Pancreas (tissue), 10 donors: Measurements from ENCODE around the gene RNU7-1. TPM values are rescaled to one million over a fixed set of nuclear protein-coding genes. Genes with fewer than 3 reads are reported as not detected.
A peak's percentile ranks its signal among the peaks of the same experiment; 100 is the strongest.

Source experiments
- ATAC-seq, 4 donors: fragments of 200-7000 bp; cut with Tn5 transposase; one replicate each; pipeline versions ENCODE4 v1.8.0 to v1.9.1; 2020; ENCODE audit warnings: mild to moderate bottlenecking in 4 of 4, moderate library complexity in 4 of 4
- DNase-seq, 6 donors: peaks; one replicate each; pipeline ENCODE4 v3.0.0-alpha.2; 2020
- FAIRE-seq: peaks from 2 replicates; lab custom pipeline; 2012; peaks lifted over from hg19 to GRCh38; lab: Jason Lieb, UNC
- H3K27ac ChIP-seq, 4 donors: fragments of 200-600 bp; sonication (generic); 1 replicate in 3 of 4; 2 replicates in 1 of 4; pipeline versions ENCODE4 v1.5.0 to v1.8.0; 2020
- H3K27me3 ChIP-seq, 4 donors: fragments of 200-600 bp; one replicate each; pipeline ENCODE4 v1.8.0; 2021
- H3K36me3 ChIP-seq, 3 donors: fragments of 200-600 bp; sonication (generic) in 1 of 3; one replicate each; pipeline versions ENCODE4 v1.5.0 to v1.8.0; 2020 to 2021
- H3K4me1 ChIP-seq, 3 donors: fragments of 200-600 bp; one replicate each; pipeline ENCODE4 v1.8.0; 2021
- H3K4me3 ChIP-seq, 4 donors: fragments of 200-600 bp; sonication (generic) in 2 of 4; one replicate each; pipeline versions ENCODE4 v1.5.0 to v1.8.0; 2020 to 2021
- H3K9me3 ChIP-seq, 4 donors: fragments of 200-600 bp; one replicate each; pipeline ENCODE4 v1.8.0; 2021
- CTCF ChIP-seq, 4 donors: fragments of 200-600 bp; sonication (generic) in 3 of 4; IDR thresholded peaks; one replicate each; pipeline versions ENCODE4 v1.5.0 to v1.8.0; 2021; ENCODE audit warnings: antibody characterized with exemption in 4 of 4
- WGBS, 2 donors: extraction: QIAGEN DNeasy Blood & Tissue Kit; methylation state at CpG; one replicate each; pipeline ENCODE4 v1.1.7; 2013; 5-methylcytosine and 5-hydroxymethylcytosine counted together
- intact Hi-C, 3 donors: fragments of 100-400 bp; cut with DNase I; formaldehyde crosslinking; loops; one replicate each; pipeline versions ENCODE4 v1.11.1 to v1.14.2; 2022
- polyA plus RNA-seq, 2 donors: library from polyadenylated mRNA; stranded (reverse); fragments of 200-250 nt; gene quantifications; one replicate each; pipeline ENCODE4 v1.2.3, GENCODE V29; 2013
- total RNA-seq, 6 donors: library from RNA; stranded (reverse); fragmentation: NEBNext Ultra II Directional in 4 of 6; extraction: Animal tissue kit (Norgen Biotek cat#: 25700) in 4 of 6; gene quantifications; one replicate each; pipeline versions ENCODE4 v1.2.1 to v1.2.4, GENCODE V29; 2021 to 2023
- donor health status: healthy with polysubstance abuse.
- donor health status: DM: no; HTN: no; CAD: no; lungs with moderate emphysema.
- donor health status: DM: no; HTN: no; CAD: no.
- donor health status: control.
- donor health status: control.
- donor health status: Bipolar disorder and iron deficiency.
- donor health status: DM: yes; HTN: yes; CAD: no.
- donor health status: DM: no; HTN: no; CAD: no.
- donor health status: DM: no; HTN: no; CAD: no.
- donor health status: DM: yes; HTN: yes; CAD: no.

RNU7-1 gene
- total and polyA plus RNA-seq, 8 donors: not detected

GRCh38 chr12:6952121-6952862, 8.7 kb downstream of the RNU7-1 start:
- Histone ChIP-seq H3K27me3 (no peaks in the 10 kb centered on the region), H3K36me3 (no peaks in the 10 kb centered on the region), H3K4me1 (peaks cover 0 to 3% (median 0%) of the 10 kb centered on the region in 3 donors), H3K27ac (peak overlapping the region in 2 of 4 donors; percentile 17 to 53), H3K9me3 (no peaks in the 10 kb centered on the region), H3K4me3 (peak overlapping the region in 1 of 4 donors; percentile 38)
- TF ChIP-seq CTCF (IDR thresholded peaks at IDR 0.05): no peak
- FAIRE-seq: no peak
- no peak for ATAC-seq
- DNase-seq: peak in 4 of 6 donors; percentile 18 to 67 (median 31)
- WGBS, 2 donors: 82 to 84% methylated on average over 21 to 22 of the region's 22 CpGs
- intact Hi-C loops: no loop called here

DNA sequence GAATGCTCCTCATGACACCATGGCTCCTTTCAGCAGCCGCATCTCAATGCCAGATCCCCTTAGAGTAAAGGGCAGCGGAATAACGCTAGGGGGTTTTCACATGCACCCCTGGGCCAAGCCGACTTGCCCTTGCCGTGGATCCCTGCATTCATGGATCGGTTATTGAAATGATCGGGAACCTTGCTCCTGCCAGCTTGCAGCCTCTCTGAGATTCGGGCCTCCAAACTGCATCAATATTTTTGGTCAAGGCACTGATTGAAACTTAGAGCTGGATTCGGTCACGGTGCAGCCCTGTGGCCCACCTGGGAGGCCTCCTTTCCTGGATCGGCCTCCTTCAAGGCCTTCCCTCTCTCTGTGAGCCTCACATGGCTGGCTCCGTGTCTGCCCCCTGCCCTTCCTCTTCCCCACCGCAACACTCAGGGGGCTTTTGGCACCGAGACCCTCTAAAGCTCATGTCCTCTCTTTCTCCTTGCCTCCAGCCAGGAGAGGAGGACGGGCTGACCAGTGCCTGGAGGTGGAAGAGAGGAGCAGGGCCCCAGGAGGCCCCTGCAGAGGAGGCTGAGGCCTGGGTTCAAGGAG, 9.3 kb downstream of the RNU7-1 start:
- no peak for TF ChIP-seq CTCF (IDR thresholded peaks at IDR 0.05)
- H3K36me3 ChIP-seq: no peaks in the 10 kb centered on the region
- H3K27me3 ChIP-seq: no peaks in the 10 kb centered on the region
- no peak for ATAC-seq
- intact Hi-C loops: no loop called here
- peak overlapping the region in 1 of 4 donors; percentile 38 for H3K4me3 ChIP-seq
- FAIRE-seq: no peak
- WGBS, 2 donors: 88 to 90% methylated on average over 15 of the region's 15 CpGs
- DNase-seq: peak in 3 of 6 donors; percentile 10 to 39 (median 30)
- peaks cover 0 to 3% (median 0%) of the 10 kb centered on the region in 3 donors for H3K4me1 ChIP-seq
- H3K9me3 ChIP-seq: no peaks in the 10 kb centered on the region
- peak overlapping the region in 2 of 4 donors; percentile 5 to 52 for H3K27ac ChIP-seq

- intact Hi-C loops: no loop called here
- Histone ChIP-seq H3K27ac (peak overlapping the region in 2 of 4 donors; percentile 47 to 52), H3K36me3 (no peaks in the 10 kb centered on the region), H3K4me1 (peaks cover 0 to 3% (median 0%) of the 10 kb centered on the region in 3 donors), H3K27me3 (no peaks in the 10 kb centered on the region), H3K4me3 (peak overlapping the region in 1 of 4 donors; percentile 38), H3K9me3 (no peaks in the 10 kb centered on the region)
- WGBS, 2 donors: 79 to 81% methylated on average over 24 of the region's 24 CpGs
- FAIRE-seq (no peak), DNase-seq (peak in 4 of 6 donors; percentile 23 to 63 (median 46)), ATAC-seq (peak in 3 of 4 donors; percentile 33 to 65 (median 48))
- no peak for TF ChIP-seq CTCF (IDR thresholded peaks at IDR 0.05)
These were observed 10.1 kb downstream of the RNU7-1 start for GRCh38 chr12:6953442-6954315.

- Histone ChIP-seq H3K9me3 (no peaks in the 10 kb centered on the region), H3K27ac (peak overlapping the region in 2 of 4 donors; percentile 8 to 47), H3K4me1 (peaks cover 0 to under 1% (median 0%) of the 10 kb centered on the region in 3 donors), H3K4me3 (no peak overlapping the region), H3K36me3 (no peaks in the 10 kb centered on the region), H3K27me3 (no peaks in the 10 kb centered on the region)
- ATAC-seq (no peak), FAIRE-seq (no peak), DNase-seq (peak in 2 of 6 donors; percentile 12 to 39)
- TF ChIP-seq CTCF (IDR thresholded peaks at IDR 0.05): no peak
- WGBS, 2 donors: 80% methylated on average over 21 of the region's 21 CpGs
- intact Hi-C loops: no loop called here
These were observed 10.9 kb downstream of the RNU7-1 start for GRCh38 chr12:6954316-6955107.
